Mesodermal cell (in vitro differentiated cells): ENCODE measurements around the gene ARHGAP18.

Experiments
- H3K27ac ChIP-seq: 2 replicates; pipeline ENCODE4 v1.7.0; 2013; ENCODE audit warnings: mild to moderate bottlenecking, low read depth, low read length, moderate library complexity; ENCODE audit not compliant: severe bottlenecking
- H3K36me3 ChIP-seq: 2 replicates; pipeline ENCODE4 v1.7.1; 2013; ENCODE audit warnings: mild to moderate bottlenecking, low read length, moderate library complexity; ENCODE audit not compliant: control insufficient read depth, insufficient read depth
- H3K4me1 ChIP-seq: one replicate; pipeline ENCODE4 v1.7.1; 2013; ENCODE audit warnings: mild to moderate bottlenecking, low read length; ENCODE audit not compliant: insufficient read depth, control insufficient read depth, poor library complexity, severe bottlenecking
- H3K4me3 ChIP-seq: 2 replicates; pipeline ENCODE4 v1.7.0; 2013; ENCODE audit warnings: low read length, control low read depth, mild to moderate bottlenecking; ENCODE audit not compliant: insufficient read depth, poor library complexity, severe bottlenecking; ENCODE audit errors: extremely low read depth
- H3K9me3 ChIP-seq: 2 replicates; pipeline ENCODE4 v1.7.1; 2013; ENCODE audit warnings: mild to moderate bottlenecking, low read length, moderate library complexity; ENCODE audit not compliant: control insufficient read depth
- WGBS, 2 experiments: methylation state at CpG; one replicate each; pipeline ENCODE4 v1.1.5; 2013; ENCODE audit warnings: missing lambda C conversion rate in 2 of 2; ENCODE audit not compliant: insufficient coverage in 2 of 2; 5-methylcytosine and 5-hydroxymethylcytosine counted together

The ARHGAP18 gene

DNA sequence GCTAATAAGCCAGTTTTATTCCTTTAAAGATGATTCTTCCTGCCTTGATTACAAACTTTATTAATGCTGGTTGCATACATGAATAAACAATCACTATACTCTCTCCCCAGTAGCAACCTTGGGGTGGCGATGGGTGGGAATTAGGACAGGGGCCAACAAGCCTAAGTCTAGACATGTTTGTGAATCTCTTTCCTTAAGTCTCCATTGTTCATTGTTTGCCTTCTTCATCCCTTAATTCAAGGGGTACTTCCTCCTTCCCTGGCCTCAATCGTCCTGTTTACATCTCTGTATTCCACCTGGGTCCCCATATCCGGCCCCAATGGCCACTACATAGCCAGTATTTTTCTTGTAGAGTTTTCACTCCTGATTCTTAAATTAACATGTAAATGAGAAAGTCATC is 66.0 kb downstream of the ARHGAP18 start:
- Histone ChIP-seq H3K36me3 (no peaks in the 10 kb centered on the region), H3K9me3 (no peaks in the 10 kb centered on the region), H3K4me3 (no peak overlapping the region), H3K27ac (no peak overlapping the region), H3K4me1 (peaks cover 42% of the 10 kb centered on the region)
- 100% methylated on average over 1 of the region's 3 CpGs for WGBS, 2 experiments

DNA sequence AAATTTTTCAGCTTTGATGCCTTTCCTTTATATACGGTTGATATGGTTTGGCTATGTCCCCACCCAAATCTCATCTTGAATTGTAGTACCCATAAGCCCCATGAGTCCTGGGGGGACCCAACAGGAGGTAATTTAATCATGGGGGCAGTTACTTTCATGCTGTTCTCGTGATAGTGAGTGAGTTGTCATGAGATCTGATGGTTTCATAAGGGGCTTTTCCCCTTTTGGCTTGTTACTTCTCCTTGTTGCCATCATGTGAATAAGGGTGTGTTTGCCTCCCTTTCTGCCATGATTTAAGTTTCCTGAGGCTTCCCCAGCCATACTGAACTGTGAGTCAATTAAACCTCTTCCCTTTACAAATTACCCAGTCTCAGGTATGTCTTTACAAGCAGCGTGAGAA is 66.8 kb downstream of the ARHGAP18 start:
- H3K4me3 ChIP-seq: no peak overlapping the region
- H3K36me3 ChIP-seq: no peaks in the 10 kb centered on the region
- no peaks in the 10 kb centered on the region for H3K9me3 ChIP-seq
- H3K27ac ChIP-seq: no peak overlapping the region
- no CpG with 5 or more reads among the region's 3 CpGs for WGBS, 2 experiments
- H3K4me1 ChIP-seq: peaks cover 43% of the 10 kb centered on the region

DNA sequence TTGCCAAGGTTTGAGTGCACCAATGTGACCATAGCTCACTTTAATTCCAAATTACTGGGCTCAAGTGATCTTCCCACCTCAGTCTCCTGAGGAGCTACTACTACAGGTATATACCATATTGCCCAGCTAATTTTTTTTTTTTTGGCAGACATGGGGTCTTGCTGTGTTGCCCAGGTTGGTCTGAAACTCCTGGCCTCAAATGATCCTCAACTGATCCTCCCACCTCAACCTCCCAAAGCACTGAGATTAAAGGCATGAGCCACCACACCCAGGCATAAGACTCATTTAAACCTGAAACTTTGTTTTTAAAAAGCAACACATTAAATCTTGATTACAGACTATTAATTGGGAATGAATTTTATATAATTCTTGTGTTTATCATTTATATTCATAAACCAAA is 67.7 kb downstream of the ARHGAP18 start:
- peaks cover 43% of the 10 kb centered on the region for H3K4me1 ChIP-seq
- no peaks in the 10 kb centered on the region for H3K36me3 ChIP-seq
- H3K4me3 ChIP-seq: no peak overlapping the region
- H3K9me3 ChIP-seq: no peaks in the 10 kb centered on the region
- H3K27ac ChIP-seq: no peak overlapping the region

DNA sequence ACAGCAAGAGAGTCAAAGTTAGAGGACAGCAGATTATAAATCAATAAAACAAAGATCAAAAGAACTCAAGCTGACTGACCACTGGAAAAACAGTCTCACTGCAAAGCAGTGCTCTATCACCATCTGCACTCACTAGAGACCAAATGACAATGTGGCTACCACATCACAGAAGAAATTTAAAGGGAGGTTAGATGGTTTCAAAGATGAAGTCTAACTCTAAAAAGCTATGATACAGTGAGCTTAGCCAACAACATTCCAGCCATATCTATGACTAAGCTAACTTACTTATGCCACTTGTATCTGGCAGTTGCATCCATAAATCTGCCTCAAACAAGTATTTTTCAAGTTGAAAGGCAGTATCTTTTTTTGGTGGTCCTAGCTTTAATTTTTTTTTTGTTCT is 68.6 kb downstream of the ARHGAP18 start:
- Histone ChIP-seq H3K9me3 (no peaks in the 10 kb centered on the region), H3K4me1 (peaks cover 43% of the 10 kb centered on the region), H3K4me3 (no peak overlapping the region), H3K27ac (peak overlapping the region; percentile 54), H3K36me3 (no peaks in the 10 kb centered on the region)

DNA sequence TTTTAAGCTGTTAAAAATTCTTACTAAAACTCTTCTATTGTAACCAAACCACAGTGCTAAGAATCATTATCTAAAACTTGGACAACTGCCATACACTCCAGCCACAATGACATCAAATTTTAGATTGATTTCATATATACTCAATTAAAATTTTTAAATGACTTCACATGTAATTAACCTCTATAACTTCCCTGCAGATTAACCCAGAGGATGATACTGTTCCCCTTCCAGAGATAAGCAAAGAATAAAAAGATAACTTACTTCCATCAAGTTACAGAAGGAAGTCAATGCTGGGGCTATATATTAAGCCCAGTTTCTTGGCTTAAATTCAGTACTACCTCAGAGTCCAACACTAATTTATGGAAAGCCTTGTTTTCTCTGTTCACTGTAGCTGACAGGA is 71.3 kb downstream of the ARHGAP18 start:
- H3K4me1 ChIP-seq: peaks cover 21% of the 10 kb centered on the region
- H3K9me3 ChIP-seq: no peaks in the 10 kb centered on the region
- peak overlapping the region; percentile 12 for H3K27ac ChIP-seq
- H3K4me3 ChIP-seq: no peak overlapping the region
- no peaks in the 10 kb centered on the region for H3K36me3 ChIP-seq

DNA sequence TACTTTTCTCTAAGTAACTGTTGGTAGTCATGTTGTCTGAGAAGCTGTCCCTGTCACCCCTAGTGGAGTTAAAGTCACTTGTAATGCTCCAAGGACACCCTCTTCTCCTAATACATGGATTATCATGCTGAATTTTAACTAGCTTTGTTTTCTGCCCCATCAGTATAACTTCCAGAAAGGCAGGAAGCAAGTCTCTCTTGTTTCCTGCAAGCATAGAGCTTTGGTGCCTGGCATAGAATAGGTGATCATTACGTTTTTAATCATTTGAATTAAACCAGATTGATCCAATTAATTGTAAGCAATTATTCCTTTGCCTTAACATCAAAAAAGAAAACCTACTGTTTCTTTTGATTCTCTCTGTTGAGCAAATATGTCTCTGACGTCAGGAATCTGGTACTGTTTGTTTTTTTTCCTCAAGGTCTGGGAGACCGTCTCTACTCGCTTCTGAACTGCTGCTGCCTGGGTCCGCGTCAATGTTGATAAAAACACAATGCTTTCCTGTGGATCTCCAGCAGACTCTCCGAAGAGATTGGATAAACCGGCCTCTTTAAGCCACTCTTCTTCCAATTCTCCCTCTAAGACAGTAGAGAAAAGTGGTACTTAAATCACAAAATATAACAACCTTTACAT is 71.8 kb downstream of the ARHGAP18 start:
- H3K27ac ChIP-seq: peak overlapping the region; percentile 12
- H3K9me3 ChIP-seq: no peaks in the 10 kb centered on the region
- no peak overlapping the region for H3K4me3 ChIP-seq

DNA sequence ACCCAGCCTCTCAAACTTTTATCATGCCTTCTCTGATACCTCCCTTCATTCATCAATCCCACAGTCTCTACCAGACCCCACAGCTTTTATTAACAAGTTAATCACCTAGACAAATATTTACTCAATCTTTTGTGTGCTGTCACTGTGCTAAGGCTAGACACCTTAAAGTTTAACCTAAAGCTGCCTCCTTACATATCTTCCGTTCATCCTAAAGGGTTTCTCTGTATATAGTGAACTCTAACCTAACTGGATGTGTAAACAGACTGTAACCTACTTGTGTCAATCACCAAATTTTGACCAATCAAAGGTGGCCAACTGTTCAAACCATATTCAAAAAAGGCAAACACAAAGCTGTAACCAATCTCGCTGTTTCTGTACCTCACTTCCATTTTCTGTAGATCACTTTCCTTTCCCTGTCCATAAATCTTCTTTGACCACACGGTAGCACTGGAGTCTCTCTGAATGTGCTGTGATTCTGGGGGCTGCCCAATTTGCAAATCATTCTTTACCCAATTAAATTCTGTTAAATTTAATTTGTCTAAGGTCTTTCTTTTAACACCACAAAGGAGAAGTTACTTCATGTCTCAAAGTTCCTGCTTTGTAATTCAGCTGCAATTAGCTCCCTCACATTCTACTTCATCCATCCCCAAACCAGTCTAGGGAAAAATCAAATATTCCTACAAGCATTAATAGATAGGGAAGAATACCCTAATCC is 72.5 kb downstream of the ARHGAP18 start:
- Histone ChIP-seq H3K4me1 (peaks cover 20% of the 10 kb centered on the region), H3K9me3 (no peaks in the 10 kb centered on the region), H3K27ac (peak overlapping the region; percentile 12), H3K36me3 (no peaks in the 10 kb centered on the region), H3K4me3 (no peak overlapping the region)
- WGBS, 2 experiments: 79 to 100% methylated on average over 2 of the region's 3 CpGs

More for the DNA sequence above, 71.8 kb downstream of the ARHGAP18 start:
- 62 to 70% methylated on average over 6 to 7 of the region's 8 CpGs for WGBS, 2 experiments
- H3K36me3 ChIP-seq: no peaks in the 10 kb centered on the region
- H3K4me1 ChIP-seq: peaks cover 20% of the 10 kb centered on the region

DNA sequence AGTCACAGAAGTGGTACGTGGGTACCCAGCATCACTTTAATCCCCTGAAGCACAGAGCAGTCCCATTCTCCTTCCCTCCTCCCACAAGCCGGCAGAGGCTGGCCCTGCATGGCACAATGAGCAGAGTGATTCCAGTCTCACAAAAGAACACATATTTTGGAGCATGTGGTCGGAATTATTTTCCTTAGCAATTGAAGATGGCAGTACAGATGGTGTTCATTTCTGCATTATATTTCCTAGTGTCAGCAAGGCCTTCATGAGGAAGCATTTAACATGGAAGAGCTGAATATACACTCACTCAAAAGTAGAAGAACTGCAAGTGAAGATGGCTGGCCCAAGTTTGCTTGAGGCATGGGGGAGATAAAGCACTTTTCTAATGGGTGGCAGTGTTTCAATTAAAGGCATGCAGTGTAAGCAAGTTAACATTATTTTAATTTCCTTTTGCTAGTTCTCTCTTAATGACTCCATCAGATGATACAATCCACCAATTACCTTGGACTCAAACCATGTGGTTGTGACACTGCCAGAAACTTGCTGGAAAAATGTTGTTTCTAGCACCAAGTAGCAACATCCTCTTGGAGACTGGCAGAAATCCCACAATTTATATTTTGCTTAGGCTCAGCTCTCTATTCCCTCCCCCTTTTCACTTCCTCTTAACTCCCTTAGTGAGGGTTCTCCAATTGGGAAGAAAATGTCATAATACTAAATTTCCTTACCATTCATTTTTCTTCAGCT is 74.4 kb downstream of the ARHGAP18 start:
- WGBS, 2 experiments: no CpG with 5 or more reads among the region's 3 CpGs
- no peaks in the 10 kb centered on the region for H3K36me3 ChIP-seq

DNA sequence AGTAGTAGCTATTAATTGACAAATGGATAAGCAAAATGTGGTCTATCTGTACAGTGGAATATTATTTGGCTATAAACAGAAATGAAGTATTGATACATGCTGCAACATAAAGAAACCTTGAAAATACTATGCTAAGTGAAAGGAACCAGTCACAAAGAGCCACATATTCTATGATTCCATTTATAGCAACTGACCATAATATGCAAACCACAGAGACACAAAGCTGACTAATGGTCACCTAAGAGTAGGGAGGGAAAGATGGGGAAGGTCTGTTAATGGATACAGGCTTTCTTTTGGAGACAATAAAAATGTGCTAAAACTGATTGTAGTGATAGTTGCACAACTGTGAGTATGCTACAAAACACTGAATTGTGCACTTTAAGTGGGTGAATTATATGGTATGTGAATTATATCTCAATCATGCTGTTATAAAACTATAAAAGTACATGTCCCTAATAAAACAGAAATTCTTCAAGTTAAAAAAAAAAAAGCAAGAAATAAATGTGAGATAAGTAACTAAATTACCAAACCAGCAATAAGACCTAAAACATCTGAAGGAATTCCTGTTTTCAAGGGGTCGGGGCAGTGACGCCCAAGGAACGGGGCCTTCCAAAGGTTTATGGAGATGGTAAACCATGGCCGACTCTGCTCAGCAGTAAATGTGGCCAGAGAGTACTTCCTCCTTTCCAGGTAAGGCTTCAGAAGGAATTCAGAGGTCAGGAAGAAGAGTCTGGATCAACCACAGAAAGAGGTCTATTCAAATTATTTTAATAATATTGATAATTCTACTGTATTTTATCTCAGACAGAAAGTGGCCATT is 75.4 kb downstream of the ARHGAP18 start:
- 96% methylated on average over 4 of the region's 4 CpGs; no CpG with 5 or more reads in 1 of the 2 experiments for WGBS, 2 experiments
- Histone ChIP-seq H3K4me3 (no peak overlapping the region), H3K9me3 (no peaks in the 10 kb centered on the region), H3K4me1 (peaks cover 6% of the 10 kb centered on the region), H3K36me3 (no peaks in the 10 kb centered on the region), H3K27ac (no peak overlapping the region)

More for the DNA sequence above, 74.4 kb downstream of the ARHGAP18 start:
- H3K4me3 ChIP-seq: no peak overlapping the region
- peaks cover 7% of the 10 kb centered on the region for H3K4me1 ChIP-seq
- no peaks in the 10 kb centered on the region for H3K9me3 ChIP-seq
- no peak overlapping the region for H3K27ac ChIP-seq

DNA sequence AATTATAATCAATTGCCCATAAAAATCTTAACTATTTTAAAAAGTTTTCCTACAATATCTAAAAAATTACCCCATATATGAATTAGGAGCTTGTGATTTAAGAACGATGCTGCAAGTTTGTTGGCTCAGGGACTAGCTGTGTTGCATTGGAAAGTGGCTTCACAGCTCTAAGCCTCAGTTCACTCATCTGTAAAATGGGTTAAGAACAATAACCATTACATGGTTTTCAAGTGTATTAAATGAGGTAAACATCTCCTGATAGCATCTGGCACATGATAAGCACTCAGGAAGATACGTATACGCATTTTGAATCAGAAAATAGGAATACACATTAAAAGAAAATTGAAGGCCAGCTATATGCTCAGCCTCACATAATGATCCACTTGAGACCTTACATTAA is 76.4 kb downstream of the ARHGAP18 start:
- H3K27ac ChIP-seq: no peak overlapping the region
- H3K36me3 ChIP-seq: no peaks in the 10 kb centered on the region
- no peaks in the 10 kb centered on the region for H3K9me3 ChIP-seq
- peaks cover 1% of the 10 kb centered on the region for H3K4me1 ChIP-seq
- H3K4me3 ChIP-seq: no peak overlapping the region
- WGBS, 2 experiments: 75% methylated on average over 2 of the region's 3 CpGs; no CpG with 5 or more reads in 1 of the 2 experiments
